Gastroesophageal sphincter (tissue), 3 donors: ENCODE data around the gene KLHL8.

Source experiments
- CTCF ChIP-seq, 4 experiments: fragments of 200-600 bp in 2 of 4; fragments of 450-650 bp in 2 of 4; sonication (generic) in 1 of 4; IDR thresholded peaks; one replicate each; pipeline ENCODE4 v1.5.1; 2017 to 2019; ENCODE audit warnings: antibody characterized with exemption in 4 of 4, mild to moderate bottlenecking in 2 of 4, moderate library complexity in 2 of 4
- EP300 ChIP-seq: sonication (generic); formaldehyde crosslinking; IDR thresholded peaks from one replicate; pipeline ENCODE4 v1.6.1; 2017; ENCODE audit warnings: antibody characterized with exemption, mild to moderate bottlenecking
- POLR2A ChIP-seq, 2 donors: fragments of 450-650 bp; IDR thresholded peaks; one replicate each; pipeline ENCODE4 v1.6.1; 2017; ENCODE audit warnings: antibody characterized with exemption in 2 of 2, mild to moderate bottlenecking in 2 of 2, moderate library complexity in 1 of 2
- POLR2AphosphoS5 ChIP-seq: sonication (generic); formaldehyde crosslinking; IDR thresholded peaks from one replicate; pipeline ENCODE4 v1.6.1; 2017; ENCODE audit warnings: antibody characterized with exemption

GRCh38 chr4:87128006-87128705 is 92.3 kb downstream of the KLHL8 start:
- no peak for TF ChIP-seq CTCF (IDR thresholded peaks at IDR 0.05)
- no peak for TF ChIP-seq POLR2A (IDR thresholded peaks at IDR 0.05)
- no peak for TF ChIP-seq EP300
- TF ChIP-seq POLR2AphosphoS5: no peak
